ENCODE measurements around the gene KMT2A. TPM values are rescaled to one million over a fixed set of nuclear protein-coding genes. Genes with fewer than 3 reads are reported as not detected.

Gene KMT2A
- total RNA-seq, 1 experiment from 2014 or later: 62.0 TPM

DNA sequence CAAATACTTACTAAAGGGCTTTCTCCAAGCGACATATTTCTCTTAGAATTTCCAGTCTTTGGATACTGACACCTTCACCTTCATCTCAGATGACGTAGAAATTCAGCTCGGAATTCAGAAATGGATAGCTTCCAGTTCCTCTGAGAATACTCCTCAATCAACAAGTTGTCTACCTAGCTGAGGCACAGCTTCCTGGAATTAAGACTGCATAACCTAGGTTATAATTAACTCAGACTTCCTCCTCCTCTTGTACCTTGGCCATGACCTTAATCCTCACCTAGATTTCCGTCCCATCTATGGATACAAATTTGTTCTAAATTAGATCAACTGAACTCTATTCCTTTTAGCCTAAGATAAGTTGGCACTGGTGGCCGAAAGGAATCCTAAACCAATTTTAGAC is 17.5 kb upstream of the KMT2A start:
- H3K23me2 ChIP-seq (ENCODE audit: insufficient read length, low read depth, low read length, poor library complexity, severe bottlenecking): no peaks in the 10 kb centered on the region
- no peak overlapping the region for H2BK20ac ChIP-seq (ENCODE audit: low read depth, low read length, poor library complexity, severe bottlenecking)
- no peak overlapping the region for H3K4me2 ChIP-seq (ENCODE audit: insufficient read depth, insufficient read length, low read length)
- Mint-ChIP-seq H3K4me3 (no peak overlapping the region), H3K36me3 (ENCODE audit: insufficient read depth in 1 of 3, low read depth in 3 of 3) (no peaks in the 10 kb centered on the region), H3K27ac (no peak overlapping the region), H3K27me3 (ENCODE audit: low read depth) (no peaks in the 10 kb centered on the region), H3K9me3 (no peaks in the 10 kb centered on the region), H3K4me1 (peaks cover 9 to 10% of the 10 kb centered on the region in 2 experiments)
- no peaks in the 10 kb centered on the region for H3K27me3 ChIP-seq (ENCODE audit: insufficient read depth, low read length)
- H4K91ac ChIP-seq (ENCODE audit: insufficient read length, low read depth, low read length): no peak overlapping the region
- no peak overlapping the region for H4K5ac ChIP-seq (ENCODE audit: insufficient read length, low read depth, low read length)
- no peaks in the 10 kb centered on the region for H3K79me2 ChIP-seq (ENCODE audit: insufficient read depth, low read length)
- no CpG with 5 or more reads among the region's 5 CpGs for WGBS (ENCODE audit: extremely low coverage, insufficient read length, low lambda C conversion rate)
- H3K9ac ChIP-seq (ENCODE audit: extremely low read depth, insufficient read length, low read length): no peak overlapping the region
- no peak overlapping the region for H3K14ac ChIP-seq (ENCODE audit: insufficient read depth, low read length)
- no peak overlapping the region for H2AK5ac ChIP-seq (ENCODE audit: insufficient read length, low read length)
- no peak overlapping the region for H3K23ac ChIP-seq (ENCODE audit: insufficient read length, low read depth, low read length)
- no peaks in the 10 kb centered on the region for H4K20me1 ChIP-seq (ENCODE audit: control insufficient read depth, insufficient read depth, insufficient read length)
- H3K4ac ChIP-seq (ENCODE audit: low read depth, low read length): no peak overlapping the region
- H4K8ac ChIP-seq (replicated peaks; ENCODE audit: insufficient read length, low read depth, low read length): no peak overlapping the region
- H2AFZ ChIP-seq (ENCODE audit: low read length): no peak overlapping the region
- no peaks in the 10 kb centered on the region for H3K4me1 ChIP-seq (ENCODE audit: insufficient read depth, low read length)
- DNase-seq: no peak
- no peaks in the 10 kb centered on the region for H3K9me3 ChIP-seq (ENCODE audit: control insufficient read depth, low read depth, low read length)
- H3K27ac ChIP-seq (ENCODE audit: insufficient read length, low read depth, low read length): no peak overlapping the region
- H3K79me1 ChIP-seq (ENCODE audit: insufficient read depth, low read depth, low read length, poor library complexity, severe bottlenecking): no peaks in the 10 kb centered on the region
- H3T11ph ChIP-seq (ENCODE audit: low read length): no peak overlapping the region
- no peak overlapping the region for H3K56ac ChIP-seq (ENCODE audit: insufficient read length, low read depth, low read length)
- TF ChIP-seq, protein P1, sequence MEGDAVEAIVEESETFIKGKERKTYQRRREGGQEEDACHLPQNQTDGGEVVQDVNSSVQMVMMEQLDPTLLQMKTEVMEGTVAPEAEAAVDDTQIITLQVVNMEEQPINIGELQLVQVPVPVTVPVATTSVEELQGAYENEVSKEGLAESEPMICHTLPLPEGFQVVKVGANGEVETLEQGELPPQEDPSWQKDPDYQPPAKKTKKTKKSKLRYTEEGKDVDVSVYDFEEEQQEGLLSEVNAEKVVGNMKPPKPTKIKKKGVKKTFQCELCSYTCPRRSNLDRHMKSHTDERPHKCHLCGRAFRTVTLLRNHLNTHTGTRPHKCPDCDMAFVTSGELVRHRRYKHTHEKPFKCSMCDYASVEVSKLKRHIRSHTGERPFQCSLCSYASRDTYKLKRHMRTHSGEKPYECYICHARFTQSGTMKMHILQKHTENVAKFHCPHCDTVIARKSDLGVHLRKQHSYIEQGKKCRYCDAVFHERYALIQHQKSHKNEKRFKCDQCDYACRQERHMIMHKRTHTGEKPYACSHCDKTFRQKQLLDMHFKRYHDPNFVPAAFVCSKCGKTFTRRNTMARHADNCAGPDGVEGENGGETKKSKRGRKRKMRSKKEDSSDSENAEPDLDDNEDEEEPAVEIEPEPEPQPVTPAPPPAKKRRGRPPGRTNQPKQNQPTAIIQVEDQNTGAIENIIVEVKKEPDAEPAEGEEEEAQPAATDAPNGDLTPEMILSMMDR (conservative IDR thresholded peaks at IDR 0.05): no peak
- no peak overlapping the region for H2BK12ac ChIP-seq (ENCODE audit: insufficient read length, low read depth, low read length)
- H2BK15ac ChIP-seq (ENCODE audit: low read depth, low read length): no peak overlapping the region
- no peak overlapping the region for H2BK5ac ChIP-seq (ENCODE audit: insufficient read length, low read length)
- H2BK120ac ChIP-seq (ENCODE audit: low read depth, low read length, poor library complexity, severe bottlenecking): no peak overlapping the region
- no peak overlapping the region for H3K18ac ChIP-seq (ENCODE audit: insufficient read length, low read depth, low read length)
